PC-3 (cell line): ENCODE data around the gene KPNA4. TPM values are rescaled to one million over a fixed set of nuclear protein-coding genes. Genes with fewer than 3 reads are reported as not detected.

Source experiments
- ATAC-seq: fragments of 200-7000 bp; cut with Tn5 transposase; 2 replicates; pipeline ENCODE4 v1.9.1; 2020; ENCODE audit warnings: mild to moderate bottlenecking, moderate library complexity
- BruUV-seq: library from RNA; stranded (reverse); fragments of 400-500 nt; replicated peaks from 2 replicates; lab custom pipeline; 2021; lab: Mats Ljungman, UMichigan
- CTCF ChIA-PET: fragments of 300-600 bp; sonication (Branson Sonifier 250); formaldehyde crosslinking; loops from one replicate; lab custom pipeline; 2022; ENCODE audit warnings: antibody characterized with exemption; lab: Charles Lee
- POLR2A ChIA-PET: fragments of 300-600 bp; sonication (Branson Sonifier 250); formaldehyde crosslinking; loops from one replicate; lab custom pipeline; 2022; ENCODE audit warnings: antibody characterized with exemption; ENCODE audit not compliant: unreplicated experiment; lab: Charles Lee
- DNase-seq: peaks from one replicate; pipeline ENCODE4 v3.0.0-alpha.2; 2015
- H2AFZ ChIP-seq: fragments of 300-600 bp; sonication (generic); 2 replicates; pipeline ENCODE4 v1.6.0; 2016; ENCODE audit warnings: antibody characterized with exemption, low read length
- H3F3A ChIP-seq: fragments of 300-600 bp; sonication (generic); one replicate; pipeline ENCODE4 v1.6.0; 2017; ENCODE audit warnings: antibody characterized with exemption, low read length, control low read depth, mild to moderate bottlenecking; ENCODE audit not compliant: unreplicated experiment
- H3K27ac ChIP-seq: fragments of 300-600 bp; sonication (generic); 2 replicates; pipeline ENCODE4 v1.5.1; 2016; ENCODE audit warnings: mild to moderate bottlenecking, low read length
- H3K27me3 ChIP-seq: fragments of 300-600 bp; sonication (generic); 2 replicates; pipeline ENCODE4 v1.6.1; 2016; ENCODE audit warnings: low read length, mixed read lengths
- H3K36me3 ChIP-seq: fragments of 300-600 bp; sonication (generic); 2 replicates; pipeline ENCODE4 v1.6.1; 2016; ENCODE audit warnings: low read depth, mixed run types, low read length, mixed read lengths
- H3K4me1 ChIP-seq: fragments of 300-600 bp; sonication (generic); 2 replicates; pipeline ENCODE4 v1.5.1; 2016; ENCODE audit warnings: low read length; ENCODE audit not compliant: insufficient read depth
- H3K4me2 ChIP-seq: fragments of 300-600 bp; sonication (generic); 2 replicates; pipeline ENCODE4 v1.6.0; 2016; ENCODE audit warnings: low read length
- H3K4me3 ChIP-seq: fragments of 300-600 bp; sonication (generic); 2 replicates; pipeline ENCODE4 v1.5.1; 2016; ENCODE audit warnings: mild to moderate bottlenecking, low read length, mixed read lengths
- H3K79me2 ChIP-seq: fragments of 300-600 bp; sonication (generic); 2 replicates; pipeline ENCODE4 v1.6.1; 2017; ENCODE audit warnings: low read length, mixed read lengths
- H3K9ac ChIP-seq: fragments of 300-600 bp; sonication (generic); 2 replicates; pipeline ENCODE4 v1.6.0; 2016; ENCODE audit warnings: mild to moderate bottlenecking, low read length
- H3K9me2 ChIP-seq: fragments of 300-600 bp; sonication (generic); replicated peaks from 2 replicates; pipeline ENCODE4 v1.6.1; 2016; ENCODE audit warnings: mixed run types, low read length, mixed read lengths
- H3K9me3 ChIP-seq: fragments of 300-600 bp; sonication (generic); 2 replicates; pipeline ENCODE4 v1.6.1; 2016; ENCODE audit warnings: low read length, mixed read lengths
- H4K20me1 ChIP-seq: fragments of 300-600 bp; sonication (generic); 2 replicates; pipeline ENCODE4 v1.6.1; 2016; ENCODE audit warnings: low read length, mixed read lengths
- CTCF ChIP-seq: fragments of 300-600 bp; sonication (generic); conservative IDR thresholded peaks from 2 replicates; pipeline ENCODE4 v1.5.1; 2017; ENCODE audit warnings: antibody characterized with exemption, low read depth, mild to moderate bottlenecking, low read length
- EZH2 ChIP-seq: fragments of 300-600 bp; sonication (generic); IDR thresholded peaks from one replicate; pipeline ENCODE4 v1.6.1; 2017; ENCODE audit warnings: antibody characterized with exemption, mild to moderate bottlenecking, low read length; ENCODE audit not compliant: unreplicated experiment
- EZH2phosphoT487 ChIP-seq: fragments of 300-600 bp; sonication (generic); IDR thresholded peaks from 2 replicates; pipeline ENCODE4 v1.6.1; 2018; ENCODE audit warnings: mild to moderate bottlenecking, antibody characterized with exemption, low read length, borderline replicate concordance
- intact Hi-C: fragments of 100-400 bp; cut with micrococcal nuclease; formaldehyde crosslinking; loops from 2 replicates; pipeline ENCODE4 v1.9.0; 2023
- total RNA-seq: library from RNA; depleted of rRNA; stranded (reverse); fragments of >200 nt; gene quantifications from 2 replicates; pipeline ENCODE4 v1.2.3, GENCODE V29; 2014

The KPNA4 gene
- total RNA-seq, 1 experiment from 2014 or later: 31.5 TPM

GRCh38 chr3:160473978-160474377, 91.4 kb downstream of the KPNA4 start:
- no peaks in the 10 kb centered on the region for H3K27me3 ChIP-seq
- intact Hi-C loops: no loop called here
- H3K79me2 ChIP-seq: no peaks in the 10 kb centered on the region
- no peak overlapping the region for H2AFZ ChIP-seq
- H3K4me3 ChIP-seq: no peak overlapping the region
- H3K9me3 ChIP-seq: peaks cover 13% of the 10 kb centered on the region; the same call in 1 of the 2 replicates
- no peak overlapping the region for H3K4me2 ChIP-seq
- POLR2A ChIA-PET: no interaction called here
- CTCF ChIA-PET: no interaction called here
- no TSS peak for BruUV-seq
- H3K36me3 ChIP-seq: no peaks in the 10 kb centered on the region
- no peak overlapping the region for H3K9ac ChIP-seq
- TF ChIP-seq CTCF: no peak
- no peak for TF ChIP-seq EZH2phosphoT487
- DNase-seq (peak; percentile 61), ATAC-seq (peak; percentile 42; the same call in 1 of the 2 replicates)
- H3K9me2 ChIP-seq: no peaks in the 10 kb centered on the region
- no peak overlapping the region for H3K27ac ChIP-seq
- no peaks in the 10 kb centered on the region for H3K4me1 ChIP-seq
- no peaks in the 10 kb centered on the region for H3F3A ChIP-seq
- H4K20me1 ChIP-seq: no peaks in the 10 kb centered on the region

DNA sequence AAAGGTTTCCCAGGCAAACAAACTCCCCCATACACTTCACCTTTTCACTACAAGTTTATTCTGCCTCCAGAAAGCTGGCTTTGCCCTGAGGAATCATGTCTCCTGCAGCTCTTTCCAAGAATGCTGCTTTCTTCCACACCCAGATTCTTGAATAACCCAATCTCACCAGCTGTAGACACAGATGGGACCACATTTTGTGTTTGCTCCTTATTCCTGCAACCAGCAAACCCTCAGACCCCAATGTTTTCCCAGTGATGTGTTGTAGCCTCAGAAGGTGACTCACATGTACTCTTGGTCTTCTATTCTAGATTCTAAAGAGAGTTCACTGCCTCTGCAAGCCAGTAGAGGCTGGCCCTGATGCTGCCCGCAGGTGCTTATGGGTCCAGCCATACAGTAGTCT, 92.2 kb downstream of the KPNA4 start:
- Histone ChIP-seq H3K27me3 (no peaks in the 10 kb centered on the region), H3K9me3 (peaks cover 14% of the 10 kb centered on the region; the same call in 1 of the 2 replicates), H3K27ac (no peak overlapping the region), H2AFZ (no peak overlapping the region), H3K79me2 (no peaks in the 10 kb centered on the region), H3K9me2 (no peaks in the 10 kb centered on the region), H4K20me1 (no peaks in the 10 kb centered on the region), H3K4me1 (no peaks in the 10 kb centered on the region), H3F3A (no peaks in the 10 kb centered on the region), H3K4me2 (no peak overlapping the region), H3K36me3 (no peaks in the 10 kb centered on the region), H3K4me3 (no peak overlapping the region), H3K9ac (no peak overlapping the region)
- ChIA-PET POLR2A (no interaction called here), CTCF (no interaction called here)
- TF ChIP-seq EZH2: no peak
- no peak for TF ChIP-seq EZH2phosphoT487
- TF ChIP-seq CTCF: no peak
- no TSS peak for BruUV-seq
- peak; percentile 40; the same call in 1 of the 2 replicates for ATAC-seq
- intact Hi-C loops: no loop called here
- peak; percentile 33 for DNase-seq

DNA sequence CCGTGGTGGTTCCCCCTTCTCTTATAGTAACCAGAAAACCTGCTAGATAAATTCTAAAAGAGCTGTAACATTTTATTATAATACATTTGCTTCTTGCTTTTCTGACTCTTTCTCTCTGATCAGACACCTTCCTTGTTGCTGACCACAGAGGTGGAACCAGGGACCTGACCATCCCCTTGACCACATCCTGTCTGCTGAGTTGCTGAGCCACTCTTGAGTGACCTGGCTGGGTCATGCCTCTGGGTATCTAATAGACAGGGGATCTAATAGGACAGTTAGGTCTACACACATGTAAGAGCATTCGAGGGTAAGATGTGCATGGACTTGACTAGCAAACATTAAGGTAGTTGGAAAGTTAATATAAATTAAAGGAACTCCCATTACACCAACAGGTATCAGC, 93.0 kb downstream of the KPNA4 start:
- CTCF ChIA-PET: no interaction called here
- H3K4me3 ChIP-seq: no peak overlapping the region

More for the DNA sequence above, 93.0 kb downstream of the KPNA4 start:
- Histone ChIP-seq H3K9me2 (no peaks in the 10 kb centered on the region), H2AFZ (no peak overlapping the region), H3K9me3 (peaks cover 14% of the 10 kb centered on the region; the same call in 1 of the 2 replicates), H3K4me2 (no peak overlapping the region), H3K27me3 (no peaks in the 10 kb centered on the region), H3K27ac (no peak overlapping the region), H3K79me2 (no peaks in the 10 kb centered on the region), H4K20me1 (no peaks in the 10 kb centered on the region), H3F3A (no peaks in the 10 kb centered on the region), H3K9ac (no peak overlapping the region), H3K4me1 (no peaks in the 10 kb centered on the region), H3K36me3 (no peaks in the 10 kb centered on the region)
- intact Hi-C loops: no loop called here
- POLR2A ChIA-PET: no interaction called here
- no peak for TF ChIP-seq EZH2
- no peak for TF ChIP-seq EZH2phosphoT487
- no peak for TF ChIP-seq CTCF
- ATAC-seq: no peak
- DNase-seq: no peak
- BruUV-seq: no TSS peak
